IPS-NIHi7 (cell line): ENCODE results near the gene OR10V1.

Experiments used
- DNase-seq: peaks from one replicate; pipeline ENCODE4 v3.0.0; 2012; ENCODE audit warnings: mixed read lengths; ENCODE audit errors: extremely low spot score

Gene OR10V1

DNA sequence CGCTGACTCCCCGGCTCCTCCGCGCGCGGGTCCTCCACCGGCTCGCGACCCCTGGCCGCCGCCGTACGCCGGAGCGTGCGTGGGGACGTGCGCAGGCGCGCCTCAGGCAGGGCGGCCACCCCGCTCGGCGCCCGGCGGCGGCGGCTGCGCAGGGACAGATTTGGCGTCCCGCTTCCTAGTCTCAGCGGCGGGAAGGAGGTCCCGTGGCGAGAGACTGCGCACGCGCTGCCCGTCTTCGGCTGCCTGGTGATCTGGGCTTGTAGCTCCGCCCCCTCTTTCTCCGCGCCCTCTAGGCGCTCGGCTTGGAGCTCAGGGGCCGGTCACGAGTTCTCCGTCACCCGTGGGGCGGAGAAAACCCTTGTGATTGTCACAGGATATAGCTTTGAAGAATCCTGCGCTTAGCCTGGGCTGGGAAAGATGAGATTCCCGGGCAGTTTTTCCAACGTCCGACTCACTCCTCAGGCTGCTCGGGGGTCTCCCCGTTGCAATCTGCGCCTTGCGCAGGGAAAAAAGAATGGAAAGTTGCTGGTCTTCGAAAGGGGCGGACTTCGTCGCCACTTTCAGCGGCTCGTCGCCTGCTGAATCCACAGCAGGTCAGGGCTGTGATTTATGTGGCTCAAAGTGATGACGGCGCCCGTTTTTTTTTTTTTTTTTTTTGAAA, 44.6 kb downstream of the OR10V1 start, which contains the start of gene PATL1:
Gene PATL1, minus strand, starts transcription at position 88 of the 661 bp plus-strand sequence. CDS start 142 bp downstream, outside the sequence.
- DNase-seq = peak; percentile 98

GRCh38 chr11:59668188-59668949, 45.3 kb downstream of the OR10V1 start:
- DNase-seq = peak; percentile 79

DNA sequence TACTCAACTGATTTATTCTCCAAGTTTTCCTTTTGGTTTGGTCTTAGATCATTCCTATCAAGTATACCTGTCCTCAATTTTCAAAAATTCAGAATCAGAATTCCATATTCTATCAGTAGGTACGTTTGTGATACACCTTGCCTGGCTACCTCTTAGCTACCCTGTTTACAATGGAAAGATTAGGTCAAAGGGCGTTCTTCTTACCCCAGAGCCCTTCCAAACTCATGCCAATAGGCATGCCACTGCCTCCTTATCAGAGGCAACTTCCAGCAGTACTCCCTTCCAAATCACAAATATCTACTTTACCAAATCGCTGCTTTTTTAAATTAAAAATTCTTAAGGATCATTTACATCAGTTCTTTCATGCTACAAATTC, 45.8 kb downstream of the OR10V1 start:
- peak; percentile 9 for DNase-seq

- no peak for DNase-seq
Measured at GRCh38 chr11:59666969-59667368, 46.7 kb downstream of the OR10V1 start.
